ENCODE results near the gene PAH. TPM values are rescaled to one million over a fixed set of nuclear protein-coding genes. Genes with fewer than 3 reads are reported as not detected.

Gene PAH
- total and polyA plus RNA-seq, 2 donors (not counting 3 experiments of a cell fraction or from before 2014, with no cell fraction given) = not detected

- CTCF ChIA-PET = no interaction called here
- dilution Hi-C loops (cut with MboI; ENCODE audit: extremely low pct_ligation_motif_present, low sequenced_read_pairs) = no loop called here
These were observed 6.3 kb downstream of the PAH start for GRCh38 chr12:102910792-102911191.

DNA sequence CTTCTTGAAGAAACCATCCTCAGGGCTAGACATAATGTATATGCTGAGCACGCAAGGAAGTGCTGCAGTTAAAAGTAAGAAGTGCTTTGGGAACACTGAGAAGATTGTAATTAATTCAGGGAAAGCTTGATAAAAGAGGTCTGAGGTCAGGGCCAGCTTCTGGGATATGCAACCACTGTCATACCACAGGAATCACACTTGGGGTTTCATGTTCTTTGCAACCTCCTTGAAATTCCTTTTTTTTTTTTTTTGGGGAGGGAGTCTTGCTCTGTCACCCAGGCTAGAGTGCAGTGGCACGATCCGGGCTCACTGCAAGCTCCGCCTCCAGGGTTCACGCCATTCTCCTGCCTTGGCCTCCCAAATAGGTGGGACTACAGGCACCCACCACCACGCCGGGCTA is 6.9 kb downstream of the PAH start:
- no peaks in the 10 kb centered on the region for H3K27me3 ChIP-seq (ENCODE audit: control insufficient read depth in 2 of 2, insufficient read depth in 2 of 2, low read length in 2 of 2)
- H3K4me3 ChIP-seq (replicated peaks in 1 of 3; ENCODE audit: insufficient read depth in 1 of 3, low read depth in 1 of 3, low read length in 3 of 3) = no peak overlapping the region
- ChIA-PET POLR2A (no interaction called here), CTCF (no interaction called here)
- H3K79me2 ChIP-seq (ENCODE audit: control insufficient read depth, insufficient read depth, low read length) = no peaks in the 10 kb centered on the region
- H3K4me1 ChIP-seq (ENCODE audit: control insufficient read depth, extremely low read depth, insufficient read depth, low read length) = no peaks in the 10 kb centered on the region
- no peaks in the 10 kb centered on the region for H4K20me1 ChIP-seq (replicated peaks; ENCODE audit: control insufficient read depth, extremely low read depth, insufficient read depth, low read length)
- intact Hi-C loops (cut with micrococcal nuclease) (no loop called here), dilution Hi-C loops (cut with MboI; ENCODE audit: extremely low pct_ligation_motif_present, low sequenced_read_pairs) (no loop called here)
- no TSS peak for BruUV-seq (replicated peaks)
- TF ChIP-seq GATA2 (IDR thresholded peaks at IDR 0.05; ENCODE audit: insufficient read depth, insufficient read length, low read depth, low read length) = no peak
- no peak for TF ChIP-seq EZH2 (IDR thresholded peaks at IDR 0.05; ENCODE audit: borderline replicate concordance, low read depth, low read length, severe bottlenecking)
- TF ChIP-seq, protein P1, sequence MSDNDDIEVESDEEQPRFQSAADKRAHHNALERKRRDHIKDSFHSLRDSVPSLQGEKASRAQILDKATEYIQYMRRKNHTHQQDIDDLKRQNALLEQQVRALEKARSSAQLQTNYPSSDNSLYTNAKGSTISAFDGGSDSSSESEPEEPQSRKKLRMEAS (IDR thresholded peaks at IDR 0.05; ENCODE audit: insufficient read depth, insufficient read length) = no peak
- no peak for TF ChIP-seq MYC (IDR thresholded peaks at IDR 0.05; ENCODE audit: low read depth, low read length)
- TF ChIP-seq POLR2AphosphoS5 (IDR thresholded peaks at IDR 0.05; ENCODE audit: insufficient read depth, low read depth, low read length) = no peak
- no peak for TF ChIP-seq FOS (IDR thresholded peaks at IDR 0.05; ENCODE audit: borderline replicate concordance, insufficient read depth, low read length)
- TF ChIP-seq CTCF (IDR thresholded peaks at IDR 0.05; ENCODE audit: extremely low read depth in 1 of 2, insufficient read depth in 1 of 2, low read depth in 1 of 2, low read length in 2 of 2) = no peak
- no peak for TF ChIP-seq JUN (IDR thresholded peaks at IDR 0.05; ENCODE audit: borderline replicate concordance, insufficient read depth, insufficient read length, low read depth)
- no peak for TF ChIP-seq POLR2A (IDR thresholded peaks at IDR 0.05; ENCODE audit: low read depth, low read length)
- H3K4me2 ChIP-seq (ENCODE audit: insufficient read depth, low read length) = no peak overlapping the region
- H3K9ac ChIP-seq (replicated peaks; ENCODE audit: extremely low read depth, insufficient read depth, low read length) = no peak overlapping the region
- H2AFZ ChIP-seq (ENCODE audit: low read depth, low read length) = no peak overlapping the region
- no peaks in the 10 kb centered on the region for H3K9me3 ChIP-seq (replicated peaks; ENCODE audit: control insufficient read depth, insufficient read depth, low read length)
- FAIRE-seq (no peak), DNase-seq (ENCODE audit: low read depth, low spot score) (no peak)
- H3K36me3 ChIP-seq (ENCODE audit: control insufficient read depth in 2 of 2, extremely low read depth in 1 of 2, insufficient read depth in 2 of 2, low read length in 2 of 2) = no peaks in the 10 kb centered on the region
- no peaks in the 10 kb centered on the region for H3K9me1 ChIP-seq (replicated peaks; ENCODE audit: control insufficient read depth, extremely low read depth, insufficient read depth, low read length)
- H3K27ac ChIP-seq (ENCODE audit: insufficient read depth, low read depth, low read length) = no peak overlapping the region

More at GRCh38 chr12:102910792-102911191, 6.3 kb downstream of the PAH start:
- H3K27me3 ChIP-seq (ENCODE audit: control insufficient read depth in 2 of 2, insufficient read depth in 2 of 2, low read length in 2 of 2) = no peaks in the 10 kb centered on the region
- no peak overlapping the region for H3K9ac ChIP-seq (replicated peaks; ENCODE audit: extremely low read depth, insufficient read depth, low read length)
- H3K4me2 ChIP-seq (ENCODE audit: insufficient read depth, low read length) = no peak overlapping the region
- DNase-seq (ENCODE audit: low read depth, low spot score) (no peak), FAIRE-seq (no peak)
- H3K79me2 ChIP-seq (ENCODE audit: control insufficient read depth, insufficient read depth, low read length) = no peaks in the 10 kb centered on the region
- no peak overlapping the region for H3K4me3 ChIP-seq (replicated peaks in 1 of 3; ENCODE audit: insufficient read depth in 1 of 3, low read depth in 1 of 3, low read length in 3 of 3)
- no peaks in the 10 kb centered on the region for H3K9me1 ChIP-seq (replicated peaks; ENCODE audit: control insufficient read depth, extremely low read depth, insufficient read depth, low read length)
- no peaks in the 10 kb centered on the region for H3K4me1 ChIP-seq (ENCODE audit: control insufficient read depth, extremely low read depth, insufficient read depth, low read length)
- H2AFZ ChIP-seq (ENCODE audit: low read depth, low read length) = no peak overlapping the region
- intact Hi-C loops (cut with micrococcal nuclease) = no loop called here
- H3K9me3 ChIP-seq (replicated peaks; ENCODE audit: control insufficient read depth, insufficient read depth, low read length) = no peaks in the 10 kb centered on the region
- no peak overlapping the region for H3K27ac ChIP-seq (ENCODE audit: insufficient read depth, low read depth, low read length)
- POLR2A ChIA-PET = no interaction called here
- no peaks in the 10 kb centered on the region for H3K36me3 ChIP-seq (ENCODE audit: control insufficient read depth in 2 of 2, extremely low read depth in 1 of 2, insufficient read depth in 2 of 2, low read length in 2 of 2)
- BruUV-seq (replicated peaks) = no TSS peak
- H4K20me1 ChIP-seq (replicated peaks; ENCODE audit: control insufficient read depth, extremely low read depth, insufficient read depth, low read length) = no peaks in the 10 kb centered on the region
- TF ChIP-seq GATA2 (IDR thresholded peaks at IDR 0.05; ENCODE audit: insufficient read depth, insufficient read length, low read depth, low read length) = no peak
- TF ChIP-seq CTCF (IDR thresholded peaks at IDR 0.05; ENCODE audit: extremely low read depth in 1 of 2, insufficient read depth in 1 of 2, low read depth in 1 of 2, low read length in 2 of 2) = no peak

All from endothelial cell of umbilical vein (primary cell).